HPDE6-E6E7 (cell line): Measurements from ENCODE around the gene HIVEP3.
"Not testable (repeated sequence)": the region's sequence is repeated elsewhere in the genome, so short reads cannot be mapped to it uniquely, and the experiment has no call there.

Experiments
- DNase-seq: peaks from one replicate; pipeline ENCODE4 v3.0.0; 2011; ENCODE audit warnings: missing footprints; ENCODE audit errors: extremely low spot score

HIVEP3 gene

DNA sequence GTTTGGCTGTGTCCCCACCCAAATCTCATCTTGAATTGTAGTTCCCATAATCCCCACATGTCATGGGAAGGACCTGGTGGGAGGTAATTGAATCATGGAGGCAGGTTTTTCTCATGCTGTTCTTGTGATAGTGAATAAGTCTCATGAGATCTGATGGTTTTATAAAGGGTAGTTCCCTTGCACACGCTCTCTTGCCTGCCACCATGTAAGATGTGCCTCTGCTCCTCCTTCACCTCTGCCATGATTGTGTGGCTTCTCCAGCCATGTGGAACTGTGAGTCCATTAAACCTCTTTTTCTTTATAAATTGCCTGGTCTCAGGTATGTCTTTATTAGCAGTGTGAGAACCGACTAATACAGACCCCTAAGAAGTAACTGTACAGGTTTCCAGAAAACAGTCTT, 2.5 kb upstream of the HIVEP3 start:
- DNase-seq: not testable (repeated sequence)

DNA sequence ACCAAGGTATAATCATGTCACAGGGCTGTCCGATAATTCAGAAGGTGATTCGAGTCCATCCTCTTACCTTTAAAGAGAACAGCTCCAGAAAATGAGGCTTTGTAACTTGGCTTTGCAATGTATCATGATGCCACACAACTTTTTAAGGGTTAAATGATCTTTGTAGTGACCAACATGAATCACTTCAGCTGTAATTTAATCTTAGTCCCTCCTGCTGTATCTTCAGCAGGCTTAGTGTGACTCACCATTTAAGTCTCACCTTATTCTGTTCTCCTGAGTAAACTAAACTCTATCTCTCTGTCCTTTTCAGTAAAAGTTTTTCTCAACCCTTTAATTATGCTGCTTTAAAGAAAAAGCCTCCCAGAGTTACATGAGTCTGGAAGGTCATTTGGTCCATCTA, 1.9 kb upstream of the HIVEP3 start:
- DNase-seq: peak; percentile 67

DNA sequence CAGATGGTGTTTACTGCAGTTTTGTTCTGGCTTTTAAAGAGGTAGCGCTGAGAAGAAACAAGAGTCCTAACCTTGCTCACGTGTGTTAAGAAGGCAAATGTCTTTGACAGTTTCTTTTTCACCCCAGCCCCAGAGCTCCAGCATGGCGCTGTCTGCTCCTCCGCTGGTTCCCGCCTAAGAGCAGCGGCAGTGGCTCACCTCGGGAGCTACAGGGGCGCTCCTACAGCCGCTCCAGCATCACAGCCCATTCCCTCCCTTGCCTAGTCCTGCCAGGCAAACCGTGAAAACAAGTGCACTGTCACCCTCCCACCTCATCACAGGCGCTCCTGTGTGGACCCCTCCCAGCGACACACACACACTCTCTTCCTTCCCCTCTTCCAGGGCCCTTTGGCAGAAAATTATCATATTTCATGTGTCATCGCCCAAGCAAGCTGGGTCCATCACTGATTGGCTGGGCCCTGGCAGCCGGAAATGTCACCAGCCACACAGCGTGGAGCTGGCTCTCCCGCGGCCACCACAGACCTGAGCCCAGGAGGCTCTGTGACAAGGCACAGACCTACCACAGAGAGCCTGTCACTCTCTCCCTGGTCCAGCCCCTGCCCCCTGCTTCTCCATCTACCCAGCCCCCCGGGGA, 1.2 kb upstream of the HIVEP3 start:
- DNase-seq: no peak

DNA sequence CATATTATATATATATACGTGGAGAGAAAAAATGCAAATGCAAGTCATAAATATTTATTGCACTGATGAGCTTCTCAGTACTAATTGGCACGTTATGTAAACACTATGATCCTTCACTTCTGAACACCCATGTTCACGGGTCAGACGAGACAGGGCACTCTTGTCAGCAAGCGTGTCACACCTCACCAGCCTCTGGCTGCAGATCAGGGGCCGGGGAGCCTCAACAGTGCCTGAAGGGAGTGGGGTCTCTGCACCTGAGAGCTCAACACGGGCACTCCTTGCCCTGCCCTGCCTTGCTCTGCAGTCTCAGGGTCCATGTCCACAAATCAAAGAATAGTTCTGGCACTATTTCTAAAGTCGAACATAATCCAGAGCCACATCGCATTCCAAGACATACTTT, 409 bp upstream of the HIVEP3 start:
- no peak for DNase-seq

DNA sequence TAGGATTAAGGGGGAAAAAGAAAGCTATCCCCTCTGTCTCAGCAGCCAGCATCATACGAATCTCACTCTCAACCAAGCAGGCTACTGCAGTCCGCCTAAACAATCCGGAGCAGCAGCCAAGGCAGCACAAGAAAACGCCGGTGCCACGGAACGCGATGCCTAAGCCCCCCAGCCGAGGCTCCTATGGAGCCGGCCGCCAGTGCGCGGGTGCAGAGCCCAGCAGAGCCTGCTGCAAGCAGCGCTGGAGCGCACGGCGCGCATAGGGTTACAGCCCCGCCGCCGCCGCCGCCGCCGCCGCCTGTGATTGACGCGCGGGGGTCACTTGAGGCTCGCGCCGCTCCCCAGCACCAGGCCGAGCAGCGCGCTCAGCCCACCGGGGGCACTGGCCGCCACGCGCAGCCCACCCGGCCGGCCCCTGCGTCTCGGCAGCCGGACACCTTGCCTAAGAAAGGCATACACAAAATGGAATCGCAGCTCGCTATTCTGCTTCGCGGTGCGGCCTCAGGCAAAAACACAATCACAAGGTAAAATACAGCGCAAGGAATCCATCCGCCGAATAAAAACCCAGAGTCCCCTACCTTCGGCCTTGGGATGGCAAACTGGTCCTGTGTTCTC, 780 bp downstream of the HIVEP3 start:
- no peak for DNase-seq

DNA sequence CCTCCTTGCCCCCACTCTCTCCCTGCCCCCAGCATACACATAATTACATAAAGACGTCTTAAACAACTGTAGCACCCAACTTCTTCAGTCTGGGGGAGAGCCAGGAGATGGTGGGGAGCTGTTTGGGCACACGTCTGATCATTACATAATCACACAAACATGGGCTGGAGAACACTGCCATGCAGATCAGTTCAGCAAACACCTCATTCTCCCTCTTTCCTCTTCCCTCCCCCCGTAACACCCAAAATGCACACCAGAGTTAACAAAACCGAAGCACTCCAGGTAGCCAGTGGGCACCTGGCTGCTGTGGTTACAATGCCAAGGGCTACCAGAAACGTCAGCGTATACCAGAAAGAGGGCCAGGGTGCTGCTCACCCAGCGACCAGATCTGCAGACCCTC, 1.6 kb downstream of the HIVEP3 start:
- no peak for DNase-seq

DNA sequence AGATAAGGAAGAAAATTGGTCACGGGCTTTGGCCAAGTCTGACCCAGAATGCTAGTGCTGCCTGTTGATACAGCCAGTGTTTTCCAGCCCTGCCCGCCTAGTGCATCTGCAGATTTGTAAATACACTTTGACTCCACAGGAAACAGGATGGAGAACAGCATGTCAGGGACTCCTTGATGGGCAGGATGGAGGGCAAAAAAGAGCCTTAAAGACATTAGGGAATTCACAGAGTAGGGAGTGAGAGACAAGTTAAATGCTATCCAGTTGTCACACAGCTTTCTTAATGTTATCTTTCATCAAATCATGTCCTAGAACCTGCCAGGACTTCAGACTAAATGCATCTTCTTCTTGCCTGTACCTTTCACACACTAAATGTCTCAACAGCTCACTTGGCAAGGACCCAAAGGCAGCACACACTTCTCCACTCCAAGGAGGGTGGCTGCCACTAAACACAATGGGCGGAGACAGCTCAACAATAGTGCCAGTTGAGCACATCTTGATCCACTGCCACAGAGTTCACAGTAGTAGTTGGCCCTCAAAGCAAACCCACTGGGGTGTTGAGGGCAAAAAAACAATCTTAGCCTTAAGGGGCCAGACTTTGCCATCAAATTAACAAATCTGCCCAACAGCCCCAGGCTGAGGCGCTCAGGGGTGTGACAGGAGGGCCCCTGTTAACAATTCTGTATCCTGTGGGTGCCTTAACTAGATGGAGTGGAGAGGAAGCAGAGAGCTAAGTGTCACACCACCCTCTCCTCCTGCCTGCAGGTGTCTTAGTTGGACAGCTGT, 2.7 kb downstream of the HIVEP3 start:
- no peak for DNase-seq

DNA sequence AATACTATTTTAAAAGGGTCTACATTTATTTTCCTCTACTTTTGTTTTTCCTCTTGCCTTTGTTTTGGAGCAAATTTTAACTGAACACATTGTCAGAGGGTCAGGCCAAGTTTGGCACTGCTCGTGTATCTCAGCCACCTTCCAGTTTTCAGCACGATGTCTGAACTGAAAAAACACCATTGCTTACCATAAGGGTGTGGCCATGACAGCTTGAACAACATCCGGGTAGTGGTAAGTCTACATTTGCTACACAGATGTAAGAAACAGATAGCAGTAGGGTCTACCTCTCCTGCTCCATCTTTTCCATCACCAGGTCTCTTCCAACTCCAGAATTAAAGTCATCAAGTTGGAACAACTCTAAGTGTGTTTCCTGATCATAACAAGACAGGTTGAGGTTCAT, 4.2 kb downstream of the HIVEP3 start:
- DNase-seq: no peak

- DNase-seq: no peak
Measured at GRCh38 chr1:41913014-41913413, 5.7 kb downstream of the HIVEP3 start.

- no peak for DNase-seq
Measured at GRCh38 chr1:41908288-41908895, 10.3 kb downstream of the HIVEP3 start.

DNA sequence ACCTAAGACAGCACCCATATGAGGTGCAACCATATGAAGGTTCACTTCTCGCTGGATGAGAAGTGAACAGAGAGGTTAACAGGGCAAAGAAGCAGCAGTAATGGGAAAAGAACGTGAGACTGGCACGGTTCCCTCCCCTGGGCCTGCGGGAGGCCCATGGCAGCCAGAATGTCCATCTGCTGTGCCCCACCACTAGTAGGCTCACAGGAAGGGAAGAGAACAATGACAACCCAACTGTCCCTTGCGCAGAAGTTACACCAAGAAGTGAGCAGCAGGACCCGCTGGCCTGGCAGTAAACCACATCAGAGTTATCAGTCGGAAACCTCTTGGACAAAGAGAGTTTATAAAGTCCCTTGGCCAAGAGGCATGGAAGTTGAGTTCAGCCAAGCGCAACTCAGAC, 11.3 kb downstream of the HIVEP3 start:
- no peak for DNase-seq

DNA sequence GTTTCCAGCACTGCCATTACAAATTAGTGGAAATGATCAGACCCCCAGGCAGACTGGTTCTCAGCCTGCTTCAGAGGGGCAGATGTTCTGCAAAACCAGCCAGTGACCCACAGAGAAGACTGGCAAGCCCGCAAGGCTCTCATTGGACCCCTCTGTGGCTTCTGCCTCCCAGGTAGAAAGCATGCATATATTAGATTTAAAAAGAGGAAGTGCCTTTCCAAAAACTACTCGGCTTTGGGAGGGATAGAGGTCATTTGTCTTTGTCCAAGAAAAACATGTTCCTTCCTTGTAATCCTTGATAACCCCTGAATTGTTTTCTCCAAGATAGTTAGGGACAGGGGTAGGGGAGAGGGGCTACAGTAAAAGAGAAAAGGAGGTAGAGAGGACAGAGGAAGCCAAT, 11.8 kb downstream of the HIVEP3 start:
- DNase-seq: no peak

DNA sequence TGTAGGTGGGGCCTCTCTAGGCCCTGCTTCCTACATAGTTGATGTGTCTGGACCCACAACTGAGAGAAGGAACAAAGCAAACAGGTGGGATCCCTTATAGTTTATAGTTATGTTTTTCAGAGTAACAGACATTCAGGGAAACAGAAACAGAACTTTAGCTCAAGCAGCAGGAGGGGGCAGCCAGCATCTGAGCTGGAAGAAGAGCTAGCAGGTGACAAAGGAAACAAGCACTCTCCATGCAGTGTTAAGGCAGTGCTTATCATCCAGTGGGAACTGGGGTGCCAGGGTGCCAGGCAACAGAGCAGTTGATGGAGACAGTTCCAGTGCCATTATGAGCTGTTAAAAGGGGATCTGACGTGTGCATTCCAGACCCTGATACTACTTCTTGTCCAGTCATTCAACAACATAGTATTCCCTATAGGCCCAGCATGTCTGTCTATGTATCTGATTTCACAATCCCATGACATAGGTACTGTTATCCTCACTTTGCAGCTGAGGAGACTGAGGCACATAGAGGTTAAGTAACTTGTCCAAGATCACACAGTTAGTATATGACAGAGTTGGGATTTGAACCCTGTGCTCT, 13.5 kb downstream of the HIVEP3 start:
- DNase-seq: no peak

DNA sequence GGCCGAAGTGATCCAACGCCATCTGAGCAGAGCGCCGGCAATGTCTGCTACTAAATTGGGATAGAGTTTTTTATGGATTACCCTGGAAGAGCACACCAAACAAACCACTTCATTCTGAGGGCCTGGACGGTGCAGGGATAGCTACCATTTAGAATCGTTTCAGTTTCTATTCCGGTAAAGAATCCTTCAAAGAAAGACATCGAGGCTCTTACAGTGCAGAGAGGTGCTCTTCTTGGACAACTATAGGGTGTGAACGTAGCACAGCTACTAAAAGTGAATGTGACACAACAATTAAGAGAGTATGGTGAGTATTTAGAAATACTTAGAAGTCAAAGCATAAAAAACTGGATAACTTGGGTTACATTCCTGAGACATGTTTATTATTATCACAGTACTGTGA, 16.1 kb downstream of the HIVEP3 start:
- DNase-seq: no peak

GRCh38 chr1:41902159-41902577, 16.6 kb downstream of the HIVEP3 start:
- no peak for DNase-seq

DNA sequence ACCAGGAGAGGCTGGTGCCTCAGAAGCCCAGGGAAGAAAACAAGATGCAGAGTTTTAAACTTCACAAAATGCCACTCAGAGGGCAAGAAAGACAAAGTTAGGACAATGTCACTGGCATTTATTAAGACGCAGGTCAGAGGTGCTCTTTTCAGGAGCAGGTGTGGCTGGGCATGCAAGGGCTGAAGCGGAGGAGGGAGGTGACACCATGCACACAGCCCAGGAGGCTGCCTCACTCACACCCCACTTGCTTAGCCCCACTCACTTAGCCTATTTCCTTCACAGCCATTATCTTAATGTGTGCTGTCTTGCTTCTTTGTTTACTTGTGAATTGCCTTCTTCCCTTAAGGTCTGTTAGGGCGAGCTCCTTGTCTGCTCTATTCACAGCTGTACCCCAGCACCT, 17.2 kb downstream of the HIVEP3 start:
- no peak for DNase-seq

GRCh38 chr1:41900603-41901444, 17.9 kb downstream of the HIVEP3 start:
- DNase-seq: no peak

GRCh38 chr1:41898191-41898713, 20.5 kb downstream of the HIVEP3 start:
- DNase-seq: no peak

GRCh38 chr1:41895552-41895951, 23.2 kb downstream of the HIVEP3 start:
- DNase-seq: no peak

- DNase-seq: no peak
Measured at GRCh38 chr1:41894808-41895483, 23.8 kb downstream of the HIVEP3 start.
